H9 (cell line): ENCODE measurements around the gene SHISA4. TPM values are rescaled to one million over a fixed set of nuclear protein-coding genes. Genes with fewer than 3 reads are reported as not detected.

ENCODE experiments used
- DNase-seq: peaks from one replicate; pipeline ENCODE4 v3.0.0-alpha.2; 2017
- H2AFZ ChIP-seq: one replicate; pipeline ENCODE4 v1.6.1; 2013; ENCODE audit warnings: mild to moderate bottlenecking, low read length, control low read depth, moderate library complexity
- H2AK5ac ChIP-seq: 2 replicates; pipeline ENCODE4 v1.6.1; 2013; ENCODE audit warnings: low read length, control low read depth, mixed read lengths; ENCODE audit not compliant: insufficient read length
- H2BK120ac ChIP-seq: one replicate; pipeline ENCODE4 v1.6.1; 2013; ENCODE audit warnings: low read depth, mild to moderate bottlenecking, low read length, control low read depth, inconsistent platforms; ENCODE audit not compliant: poor library complexity, severe bottlenecking
- H2BK12ac ChIP-seq: 2 replicates; pipeline ENCODE4 v1.6.1; 2013; ENCODE audit warnings: low read length, control low read depth, mixed read lengths, low read depth; ENCODE audit not compliant: insufficient read length
- H2BK15ac ChIP-seq: 2 replicates; pipeline ENCODE4 v1.6.1; 2013; ENCODE audit warnings: low read depth, low read length, control low read depth
- H2BK20ac ChIP-seq: one replicate; pipeline ENCODE4 v1.6.1; 2013; ENCODE audit warnings: low read depth, mild to moderate bottlenecking, low read length, control low read depth, inconsistent platforms; ENCODE audit not compliant: poor library complexity, severe bottlenecking
- H2BK5ac ChIP-seq: 2 replicates; pipeline ENCODE4 v1.6.1; 2013; ENCODE audit warnings: low read length, control low read depth, mixed read lengths; ENCODE audit not compliant: insufficient read length
- H3K14ac ChIP-seq: 2 replicates; pipeline ENCODE4 v1.6.1; 2013; ENCODE audit warnings: low read length, control low read depth; ENCODE audit not compliant: insufficient read depth
- H3K18ac ChIP-seq: 2 replicates; pipeline ENCODE4 v1.6.1; 2013; ENCODE audit warnings: low read depth, mild to moderate bottlenecking, mixed read lengths, low read length, control low read depth; ENCODE audit not compliant: insufficient read length
- H3K23ac ChIP-seq: 2 replicates; pipeline ENCODE4 v1.6.1; 2013; ENCODE audit warnings: low read length, control low read depth, mixed read lengths, low read depth; ENCODE audit not compliant: insufficient read length
- H3K23me2 ChIP-seq: 2 replicates; pipeline ENCODE4 v1.6.1; 2013; ENCODE audit warnings: low read depth, mild to moderate bottlenecking, mixed read lengths, low read length, control low read depth; ENCODE audit not compliant: insufficient read length, poor library complexity, severe bottlenecking
- H3K27ac ChIP-seq: 2 replicates; pipeline ENCODE4 v1.5.1; 2013; ENCODE audit warnings: low read length, control low read depth, mixed read lengths, low read depth; ENCODE audit not compliant: insufficient read length
- H3K27me3 ChIP-seq: 2 replicates; pipeline ENCODE4 v1.6.1; 2013; ENCODE audit warnings: low read length, control low read depth, inconsistent platforms; ENCODE audit not compliant: insufficient read depth
- H3K4ac ChIP-seq: 2 replicates; pipeline ENCODE4 v1.6.1; 2013; ENCODE audit warnings: low read depth, mild to moderate bottlenecking, control low read depth, inconsistent platforms, low read length, moderate library complexity
- H3K4me1 ChIP-seq: 2 replicates; pipeline ENCODE4 v1.6.1; 2013; ENCODE audit warnings: low read length, control low read depth, inconsistent platforms; ENCODE audit not compliant: insufficient read depth
- H3K4me2 ChIP-seq: 2 replicates; pipeline ENCODE4 v1.6.1; 2013; ENCODE audit warnings: low read length, control low read depth, mixed read lengths; ENCODE audit not compliant: insufficient read length, insufficient read depth
- H3K56ac ChIP-seq: 2 replicates; pipeline ENCODE4 v1.6.1; 2013; ENCODE audit warnings: low read depth, mild to moderate bottlenecking, mixed read lengths, low read length, control low read depth; ENCODE audit not compliant: insufficient read length
- H3K79me1 ChIP-seq: 2 replicates; pipeline ENCODE4 v1.6.1; 2013; ENCODE audit warnings: low read depth, mild to moderate bottlenecking, moderate library complexity, low read length, control low read depth, inconsistent platforms; ENCODE audit not compliant: insufficient read depth, poor library complexity, severe bottlenecking
- H3K79me2 ChIP-seq: 2 replicates; pipeline ENCODE4 v1.6.1; 2013; ENCODE audit warnings: low read length, control low read depth, inconsistent platforms; ENCODE audit not compliant: insufficient read depth
- H3K9ac ChIP-seq: 2 replicates; pipeline ENCODE4 v1.6.1; 2013; ENCODE audit warnings: low read length, control low read depth, mixed read lengths; ENCODE audit not compliant: insufficient read length; ENCODE audit errors: extremely low read depth
- H3K9me3 ChIP-seq: one replicate; pipeline ENCODE4 v1.6.1; 2013; ENCODE audit warnings: low read depth, low read length, inconsistent platforms; ENCODE audit not compliant: control insufficient read depth
- H3T11ph ChIP-seq: one replicate; pipeline ENCODE4 v1.6.1; 2013; ENCODE audit warnings: mild to moderate bottlenecking, low read length, control low read depth, inconsistent platforms
- H4K20me1 ChIP-seq: one replicate; pipeline ENCODE4 v1.6.1; 2013; ENCODE audit not compliant: control insufficient read depth, insufficient read length, insufficient read depth
- H4K5ac ChIP-seq: 2 replicates; pipeline ENCODE4 v1.6.1; 2013; ENCODE audit warnings: low read depth, mild to moderate bottlenecking, mixed read lengths, low read length, control low read depth; ENCODE audit not compliant: insufficient read length
- H4K8ac ChIP-seq: replicated peaks from 2 replicates; pipeline ENCODE4 v1.6.1; 2013; ENCODE audit warnings: low read length, control low read depth, mixed read lengths, low read depth; ENCODE audit not compliant: insufficient read length
- H4K91ac ChIP-seq: 2 replicates; pipeline ENCODE4 v1.6.1; 2013; ENCODE audit warnings: low read depth, mild to moderate bottlenecking, moderate library complexity, mixed read lengths, low read length, control low read depth; ENCODE audit not compliant: insufficient read length
- H3K27ac Mint-ChIP-seq, 3 experiments: 2 replicates in 2 of 3; 3 replicates in 1 of 3; pipeline ENCODE4 v1.8.0; 2020 to 2021; ENCODE audit warnings: mixed read lengths in 3 of 3, mild to moderate bottlenecking in 1 of 3, moderate library complexity in 1 of 3
- H3K27me3 Mint-ChIP-seq: 2 replicates; pipeline ENCODE4 v1.8.0; 2021; ENCODE audit warnings: low read depth, mild to moderate bottlenecking, moderate library complexity, mixed read lengths
- H3K36me3 Mint-ChIP-seq, 3 experiments: 2 replicates in 2 of 3; 3 replicates in 1 of 3; pipeline ENCODE4 v1.8.0; 2020 to 2021; ENCODE audit warnings: low read depth in 3 of 3, mixed read lengths in 3 of 3; ENCODE audit not compliant: insufficient read depth in 1 of 3
- H3K4me1 Mint-ChIP-seq, 2 experiments: 2 replicates each; pipeline ENCODE4 v1.8.0; 2020; ENCODE audit warnings: mixed read lengths in 2 of 2
- H3K4me3 Mint-ChIP-seq, 2 experiments: 2 replicates in 1 of 2; 3 replicates in 1 of 2; pipeline ENCODE4 v1.8.0; 2020 to 2021; ENCODE audit warnings: mild to moderate bottlenecking in 2 of 2, mixed read lengths in 2 of 2, moderate library complexity in 1 of 2
- H3K9me3 Mint-ChIP-seq, 2 experiments: 2 replicates in 1 of 2; 3 replicates in 1 of 2; pipeline ENCODE4 v1.8.0; 2020; ENCODE audit warnings: mild to moderate bottlenecking in 2 of 2, mixed read lengths in 2 of 2, moderate library complexity in 1 of 2
- WGBS: extraction: QIAGEN DNeasy Blood & Tissue Kit; methylation state at CpG from one replicate; pipeline ENCODE4 v1.1.7; 2013; ENCODE audit warnings: missing lambda C conversion rate, low lambda C conversion rate, mixed read lengths; ENCODE audit not compliant: insufficient read length; ENCODE audit errors: extremely low coverage; 5-methylcytosine and 5-hydroxymethylcytosine counted together
- total RNA-seq: library from RNA; stranded (reverse); gene quantifications from 2 replicates; pipeline ENCODE4 v1.2.1, GENCODE V29; 2021
- TF ChIP-seq, protein P1 (sequence below): fragments of 200-600 bp; sonication (generic); conservative IDR thresholded peaks from 3 replicates; pipeline ENCODE4 v1.8.0; 2021; ENCODE audit warnings: antibody characterized with exemption, mild to moderate bottlenecking

Gene SHISA4
- total RNA-seq, 1 experiment from 2014 or later, result 6.3 TPM

GRCh38 chr1:201876148-201876818 is 12.4 kb upstream of the SHISA4 start:
- no CpG with 5 or more reads among the region's 8 CpGs for WGBS
- Mint-ChIP-seq H3K9me3 (no peaks in the 10 kb centered on the region), H3K36me3 (peaks cover 32 to 65% (median 51%) of the 10 kb centered on the region in 3 experiments), H3K27me3 (no peaks in the 10 kb centered on the region), H3K4me3 (no peak overlapping the region), H3K4me1 (peaks cover 8% of the 10 kb centered on the region in 2 experiments), H3K27ac (no peak overlapping the region; a peak in 2 of 7 replicates)
- Histone ChIP-seq H3K27me3 (no peaks in the 10 kb centered on the region), H3K79me1 (no peaks in the 10 kb centered on the region), H3K56ac (no peak overlapping the region), H3K4me1 (no peaks in the 10 kb centered on the region), H3K9me3 (no peaks in the 10 kb centered on the region), H2AFZ (no peak overlapping the region), H2BK12ac (no peak overlapping the region), H3K23ac (no peak overlapping the region), H4K8ac (no peak overlapping the region), H3K27ac (no peak overlapping the region), H3K9ac (no peak overlapping the region), H3K4ac (no peak overlapping the region), H4K20me1 (no peaks in the 10 kb centered on the region), H2BK20ac (no peak overlapping the region), H3K18ac (no peak overlapping the region), H2BK120ac (no peak overlapping the region), H2AK5ac (no peak overlapping the region), H3T11ph (no peak overlapping the region), H2BK15ac (no peak overlapping the region), H3K4me2 (no peak overlapping the region), H2BK5ac (no peak overlapping the region), H4K5ac (no peak overlapping the region), H3K79me2 (no peaks in the 10 kb centered on the region), H3K23me2 (no peaks in the 10 kb centered on the region), H3K14ac (no peak overlapping the region), H4K91ac (no peak overlapping the region)
- DNase-seq, result no peak
- TF ChIP-seq, protein P1, sequence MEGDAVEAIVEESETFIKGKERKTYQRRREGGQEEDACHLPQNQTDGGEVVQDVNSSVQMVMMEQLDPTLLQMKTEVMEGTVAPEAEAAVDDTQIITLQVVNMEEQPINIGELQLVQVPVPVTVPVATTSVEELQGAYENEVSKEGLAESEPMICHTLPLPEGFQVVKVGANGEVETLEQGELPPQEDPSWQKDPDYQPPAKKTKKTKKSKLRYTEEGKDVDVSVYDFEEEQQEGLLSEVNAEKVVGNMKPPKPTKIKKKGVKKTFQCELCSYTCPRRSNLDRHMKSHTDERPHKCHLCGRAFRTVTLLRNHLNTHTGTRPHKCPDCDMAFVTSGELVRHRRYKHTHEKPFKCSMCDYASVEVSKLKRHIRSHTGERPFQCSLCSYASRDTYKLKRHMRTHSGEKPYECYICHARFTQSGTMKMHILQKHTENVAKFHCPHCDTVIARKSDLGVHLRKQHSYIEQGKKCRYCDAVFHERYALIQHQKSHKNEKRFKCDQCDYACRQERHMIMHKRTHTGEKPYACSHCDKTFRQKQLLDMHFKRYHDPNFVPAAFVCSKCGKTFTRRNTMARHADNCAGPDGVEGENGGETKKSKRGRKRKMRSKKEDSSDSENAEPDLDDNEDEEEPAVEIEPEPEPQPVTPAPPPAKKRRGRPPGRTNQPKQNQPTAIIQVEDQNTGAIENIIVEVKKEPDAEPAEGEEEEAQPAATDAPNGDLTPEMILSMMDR, result peak; percentile 46; the same call in 2 of the 3 replicates
